Activated naive CD4-positive, alpha-beta T cell treated with anti-CD3 and anti-CD28 coated beads, Interleukin-2, amount 10 ng/mL, durations not matched to agents 7 days and 5 days (primary cell): ENCODE results near the gene TNPO1.
A peak's percentile ranks its signal among the peaks of the same experiment; 100 is the strongest.
"Not testable (repeated sequence)": the region's sequence is repeated elsewhere in the genome, so short reads cannot be mapped to it uniquely, and the experiment has no call there.

Source experiments
- CTCF ChIA-PET: fragments of 350-600 bp; sonication (Branson Sonifier 250); formaldehyde crosslinking; loops from one replicate; lab custom pipeline; 2021; ENCODE audit warnings: antibody characterized with exemption; lab: Charles Lee
- DNase-seq: peaks from one replicate; pipeline ENCODE4 v3.0.0-alpha.2; 2020
- H3K27ac Mint-ChIP-seq: one replicate; pipeline ENCODE4 v1.8.0; 2021; ENCODE audit warnings: mild to moderate bottlenecking, moderate library complexity, mixed read lengths
- H3K27me3 Mint-ChIP-seq: one replicate; pipeline ENCODE4 v1.8.0; 2021; ENCODE audit warnings: mild to moderate bottlenecking, mixed read lengths
- H3K36me3 Mint-ChIP-seq: one replicate; pipeline ENCODE4 v1.8.0; 2021; ENCODE audit warnings: mixed read lengths
- H3K4me1 Mint-ChIP-seq: one replicate; pipeline ENCODE4 v1.8.0; 2021; ENCODE audit warnings: mixed read lengths
- H3K4me3 Mint-ChIP-seq: one replicate; pipeline ENCODE4 v1.8.0; 2021; ENCODE audit warnings: mild to moderate bottlenecking, moderate library complexity, mixed read lengths
- H3K9me3 Mint-ChIP-seq: one replicate; pipeline ENCODE4 v1.8.0; 2021; ENCODE audit warnings: mixed read lengths

TNPO1 gene

GRCh38 chr5:72816284-72817075 lies at the start of gene TNPO1:
Gene TNPO1 (plus strand): TSS chr5:72816661. CDS start chr5:72816738, 77 bp downstream.
- CTCF ChIA-PET: interaction anchor here (1.0 to 4.1 kb wide), 4 partner anchors 9 to 205 kb away, joined by 4 to 38 read pairs (median 11); no protein-coding TSS in a partner anchor
- H3K27me3 Mint-ChIP-seq: peaks cover 23% of the 10 kb centered on the region

GRCh38 chr5:72767289-72768010 lies 49.0 kb upstream of the TNPO1 start:
- no peaks in the 10 kb centered on the region for H3K36me3 Mint-ChIP-seq
- DNase-seq: no peak
- peaks cover 9% of the 10 kb centered on the region for H3K27me3 Mint-ChIP-seq
- H3K4me3 Mint-ChIP-seq: no peak overlapping the region
- no peak overlapping the region for H3K27ac Mint-ChIP-seq
- no peaks in the 10 kb centered on the region for H3K9me3 Mint-ChIP-seq
- no peaks in the 10 kb centered on the region for H3K4me1 Mint-ChIP-seq
- CTCF ChIA-PET: no interaction called here

More at GRCh38 chr5:72816284-72817075, at the start of gene TNPO1:
- Mint-ChIP-seq H3K9me3 (no peaks in the 10 kb centered on the region), H3K27ac (peak within 1 kb of the TSS; percentile 86), H3K4me1 (peaks cover 23% of the 10 kb centered on the region), H3K4me3 (peak within 1 kb of the TSS; percentile 86), H3K36me3 (no peaks in the 10 kb centered on the region)
- peak; percentile 86 for DNase-seq

DNA sequence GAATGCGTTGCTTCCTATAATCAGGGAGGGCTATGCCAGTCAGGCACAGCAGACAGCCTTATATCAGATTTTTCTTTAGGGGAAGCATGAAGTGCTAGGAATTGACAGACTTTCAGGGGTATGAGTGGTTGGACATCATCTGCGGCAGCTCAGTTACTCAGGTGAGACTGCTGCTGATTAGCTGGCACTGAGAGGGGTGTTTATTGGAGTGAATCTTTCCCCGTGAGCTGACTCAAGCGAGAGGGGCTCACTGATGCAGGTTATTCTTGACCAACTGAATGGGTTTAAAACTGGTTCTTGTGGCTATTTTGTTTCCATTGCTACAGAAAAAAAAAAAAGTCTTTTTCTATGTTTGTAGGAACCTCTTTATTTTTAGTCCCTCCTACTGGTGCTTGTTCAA lies 46.2 kb upstream of the TNPO1 start:
- CTCF ChIA-PET: interaction anchor here (1.3 kb wide), 1 partner anchor 160 kb away, joined by 3 read pairs; no protein-coding TSS in a partner anchor

GRCh38 chr5:72776684-72777083 lies 39.8 kb upstream of the TNPO1 start:
- CTCF ChIA-PET: no interaction called here
- H3K27me3 Mint-ChIP-seq: peaks cover 10% of the 10 kb centered on the region
- no peaks in the 10 kb centered on the region for H3K4me1 Mint-ChIP-seq
- H3K27ac Mint-ChIP-seq: no peak overlapping the region
- no peaks in the 10 kb centered on the region for H3K36me3 Mint-ChIP-seq
- peaks cover 15% of the 10 kb centered on the region for H3K9me3 Mint-ChIP-seq
- no peak overlapping the region for H3K4me3 Mint-ChIP-seq
- no peak for DNase-seq

More for the DNA sequence above, 46.2 kb upstream of the TNPO1 start:
- Mint-ChIP-seq H3K27me3 (peaks cover 6% of the 10 kb centered on the region), H3K9me3 (no peaks in the 10 kb centered on the region), H3K4me3 (no peak overlapping the region), H3K4me1 (no peaks in the 10 kb centered on the region), H3K27ac (no peak overlapping the region), H3K36me3 (no peaks in the 10 kb centered on the region)
- DNase-seq: no peak

- Mint-ChIP-seq H3K36me3 (no peaks in the 10 kb centered on the region), H3K27ac (no peak overlapping the region), H3K4me1 (no peaks in the 10 kb centered on the region), H3K27me3 (peaks cover 10% of the 10 kb centered on the region), H3K9me3 (peaks cover 15% of the 10 kb centered on the region), H3K4me3 (no peak overlapping the region)
- CTCF ChIA-PET: no interaction called here
- DNase-seq: no peak
These were observed 36.9 kb upstream of the TNPO1 start for GRCh38 chr5:72779520-72779919.

- no peaks in the 10 kb centered on the region for H3K27me3 Mint-ChIP-seq
- H3K4me1 Mint-ChIP-seq: no peaks in the 10 kb centered on the region
- no peaks in the 10 kb centered on the region for H3K36me3 Mint-ChIP-seq
- no peak overlapping the region for H3K27ac Mint-ChIP-seq
- CTCF ChIA-PET: interaction anchor here (0.6 kb wide), 1 partner anchor 17 kb away, joined by 3 read pairs; no protein-coding TSS in a partner anchor
- H3K9me3 Mint-ChIP-seq: peaks cover 7% of the 10 kb centered on the region
- no peak overlapping the region for H3K4me3 Mint-ChIP-seq
- DNase-seq: no peak
These were observed 33.1 kb upstream of the TNPO1 start for GRCh38 chr5:72783354-72783753.

GRCh38 chr5:72784129-72784528 lies 32.3 kb upstream of the TNPO1 start:
- Mint-ChIP-seq H3K36me3 (no peaks in the 10 kb centered on the region), H3K27ac (no peak overlapping the region), H3K4me3 (no peak overlapping the region), H3K27me3 (no peaks in the 10 kb centered on the region), H3K4me1 (no peaks in the 10 kb centered on the region), H3K9me3 (peaks cover 3% of the 10 kb centered on the region)
- CTCF ChIA-PET: no interaction called here
- no peak for DNase-seq

- Mint-ChIP-seq H3K4me1 (no peaks in the 10 kb centered on the region), H3K27ac (no peak overlapping the region)
- CTCF ChIA-PET: no interaction called here
These were observed 30.7 kb upstream of the TNPO1 start for GRCh38 chr5:72785801-72786200.

DNA sequence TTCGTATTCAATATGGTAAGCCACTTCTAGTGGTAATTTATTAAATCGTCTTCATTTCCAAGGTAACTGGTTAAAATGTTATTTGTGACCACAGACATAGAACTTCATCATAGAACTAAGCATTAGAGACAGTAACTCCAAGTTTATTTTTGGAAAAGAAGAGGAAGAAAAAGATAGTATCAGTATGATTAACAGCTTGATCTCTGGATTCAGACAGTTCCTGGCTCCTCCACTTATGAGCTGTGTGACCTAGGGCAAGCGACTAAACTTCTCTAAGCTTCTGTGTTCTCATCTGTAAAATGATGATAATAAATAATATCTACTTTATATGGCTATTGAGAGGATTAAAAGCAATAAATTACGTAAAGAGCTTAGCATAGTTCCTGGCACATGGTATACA lies 29.8 kb upstream of the TNPO1 start:
- no peaks in the 10 kb centered on the region for H3K9me3 Mint-ChIP-seq
- no peak overlapping the region for H3K27ac Mint-ChIP-seq
- H3K27me3 Mint-ChIP-seq: peaks cover 5% of the 10 kb centered on the region
- no peak overlapping the region for H3K4me3 Mint-ChIP-seq
- H3K36me3 Mint-ChIP-seq: no peaks in the 10 kb centered on the region
- DNase-seq: no peak
- CTCF ChIA-PET: no interaction called here
- no peaks in the 10 kb centered on the region for H3K4me1 Mint-ChIP-seq

More at GRCh38 chr5:72785801-72786200, 30.7 kb upstream of the TNPO1 start:
- no peak for DNase-seq
- no peaks in the 10 kb centered on the region for H3K9me3 Mint-ChIP-seq
- no peaks in the 10 kb centered on the region for H3K36me3 Mint-ChIP-seq
- H3K4me3 Mint-ChIP-seq: no peak overlapping the region
- H3K27me3 Mint-ChIP-seq: peaks cover 1% of the 10 kb centered on the region

- Mint-ChIP-seq H3K27ac (no peak overlapping the region), H3K9me3 (no peaks in the 10 kb centered on the region), H3K4me3 (no peak overlapping the region), H3K27me3 (peaks cover 5% of the 10 kb centered on the region), H3K4me1 (no peaks in the 10 kb centered on the region), H3K36me3 (no peaks in the 10 kb centered on the region)
- DNase-seq: no peak
- CTCF ChIA-PET: no interaction called here
These were observed 27.5 kb upstream of the TNPO1 start for GRCh38 chr5:72788866-72789505.

DNA sequence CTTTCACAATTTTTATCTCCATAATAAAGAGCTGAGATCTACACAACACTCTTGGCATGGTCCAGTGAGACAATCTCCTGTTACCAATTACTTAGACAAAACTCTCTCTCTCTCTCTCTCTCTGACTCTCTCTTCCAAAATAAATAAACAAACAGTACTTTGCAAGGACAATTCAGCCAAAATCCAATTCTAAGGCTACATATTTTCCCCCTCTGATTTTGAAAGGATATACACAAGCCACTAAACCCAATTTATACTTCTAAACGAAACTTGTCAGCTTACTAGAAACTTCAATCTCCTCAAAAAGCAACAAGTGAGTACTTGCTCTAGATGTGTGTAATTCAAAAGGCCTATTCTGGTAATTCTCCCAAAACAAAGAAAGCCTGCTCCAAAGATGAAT lies 26.3 kb upstream of the TNPO1 start:
- H3K4me1 Mint-ChIP-seq: no peaks in the 10 kb centered on the region
- H3K27ac Mint-ChIP-seq: no peak overlapping the region
- no peaks in the 10 kb centered on the region for H3K36me3 Mint-ChIP-seq
- no peaks in the 10 kb centered on the region for H3K9me3 Mint-ChIP-seq
- no peak for DNase-seq
- CTCF ChIA-PET: no interaction called here
- no peak overlapping the region for H3K4me3 Mint-ChIP-seq
- H3K27me3 Mint-ChIP-seq: peaks cover 9% of the 10 kb centered on the region

GRCh38 chr5:72792662-72793061 lies 23.8 kb upstream of the TNPO1 start:
- H3K27me3 Mint-ChIP-seq: peaks cover 14% of the 10 kb centered on the region
- DNase-seq, H3K4me3 Mint-ChIP-seq, H3K9me3 Mint-ChIP-seq, CTCF ChIA-PET, H3K4me1 Mint-ChIP-seq, H3K27ac Mint-ChIP-seq, H3K36me3 Mint-ChIP-seq: not testable (repeated sequence)

DNA sequence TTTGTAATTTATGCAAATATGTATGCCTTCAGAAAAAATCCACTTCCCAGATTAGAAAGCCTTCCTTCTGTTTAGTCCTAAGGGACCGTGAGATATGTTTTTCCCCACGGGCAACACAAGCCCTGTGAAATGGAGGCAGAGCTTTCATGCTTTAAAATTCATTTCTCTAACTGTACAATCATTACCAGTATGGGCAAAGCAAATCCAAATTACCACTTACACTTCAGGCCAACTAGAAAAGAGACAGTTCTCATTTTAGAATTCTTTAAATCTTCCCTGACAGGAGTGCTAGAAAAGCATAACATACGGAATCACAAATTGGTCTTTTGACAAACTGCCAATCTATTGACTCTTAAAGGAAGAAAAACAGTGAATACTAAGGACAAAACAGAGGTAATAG lies 20.5 kb upstream of the TNPO1 start:
- Mint-ChIP-seq H3K9me3 (no peaks in the 10 kb centered on the region), H3K27me3 (peaks cover 19% of the 10 kb centered on the region)
- CTCF ChIA-PET: no interaction called here

GRCh38 chr5:72799721-72800120 lies 16.7 kb upstream of the TNPO1 start:
- no peaks in the 10 kb centered on the region for H3K36me3 Mint-ChIP-seq
- no peaks in the 10 kb centered on the region for H3K9me3 Mint-ChIP-seq
- H3K4me3 Mint-ChIP-seq: no peak overlapping the region
- peaks cover 23% of the 10 kb centered on the region for H3K27me3 Mint-ChIP-seq
- H3K27ac Mint-ChIP-seq: no peak overlapping the region
- no peak for DNase-seq
- CTCF ChIA-PET: no interaction called here
- H3K4me1 Mint-ChIP-seq: no peaks in the 10 kb centered on the region

More for the DNA sequence above, 20.5 kb upstream of the TNPO1 start:
- Mint-ChIP-seq H3K4me3 (no peak overlapping the region), H3K4me1 (no peaks in the 10 kb centered on the region), H3K36me3 (no peaks in the 10 kb centered on the region), H3K27ac (no peak overlapping the region)
- no peak for DNase-seq
